CD14-positive monocyte (primary cell): Measurements from ENCODE around the gene TNFSF13. TPM values are rescaled to one million over a fixed set of nuclear protein-coding genes. Genes with fewer than 3 reads are reported as not detected.

Experiments used
- DNase-seq, 3 donors: peaks; one replicate each; pipeline ENCODE4 v3.0.0-alpha.2; 2011 to 2022
- H2AFZ ChIP-seq: 2 replicates; pipeline ENCODE4 v1.6.0; 2012; ENCODE audit warnings: mild to moderate bottlenecking, low read depth, low read length, inconsistent platforms; ENCODE audit not compliant: insufficient read depth, poor library complexity, severe bottlenecking
- H3K27ac ChIP-seq, 2 donors: 1 replicate in 1 of 2; 2 replicates in 1 of 2; pipeline ENCODE4 v1.5.1; 2012 to 2013; ENCODE audit warnings: low read length in 2 of 2, control low read depth in 1 of 2, inconsistent platforms in 1 of 2, low read depth in 1 of 2, mild to moderate bottlenecking in 1 of 2
- H3K27me3 ChIP-seq, 2 donors: one replicate each; pipeline versions ENCODE4 v1.6.0 to v1.6.1; 2011 to 2013; ENCODE audit warnings: low read length in 2 of 2; ENCODE audit not compliant: control insufficient read depth in 2 of 2, insufficient read depth in 2 of 2
- H3K36me3 ChIP-seq, 2 donors: replicated peaks in 1 of 2; 1 replicate in 1 of 2; 2 replicates in 1 of 2; pipeline versions ENCODE4 v1.5.1 to v1.6.1; 2012 to 2013; ENCODE audit warnings: low read length in 2 of 2, control low read depth in 1 of 2, inconsistent platforms in 1 of 2, mild to moderate bottlenecking in 1 of 2; ENCODE audit not compliant: insufficient read depth in 2 of 2, control insufficient read depth in 1 of 2
- H3K4me1 ChIP-seq, 2 donors: 1 replicate in 1 of 2; 2 replicates in 1 of 2; pipeline versions ENCODE4 v1.5.1 to v1.6.1; 2012 to 2013; ENCODE audit warnings: low read length in 2 of 2, control low read depth in 1 of 2, inconsistent platforms in 1 of 2, mild to moderate bottlenecking in 1 of 2, moderate library complexity in 1 of 2; ENCODE audit not compliant: insufficient read depth in 2 of 2, control insufficient read depth in 1 of 2
- H3K4me2 ChIP-seq: replicated peaks from 2 replicates; pipeline ENCODE3; 2012; ENCODE audit warnings: low read length, moderate library complexity, mild to moderate bottlenecking; ENCODE audit not compliant: poor library complexity, severe bottlenecking; ENCODE audit errors: extremely low read depth
- H3K4me3 ChIP-seq, 3 experiments: fragments of 200-600 bp in 1 of 3; sonication (generic) in 1 of 3; replicated peaks in 1 of 3; 1 replicate in 2 of 3; 2 replicates in 1 of 3; pipeline ENCODE4 v1.5.1; 2011 to 2013; ENCODE audit warnings: low read length in 3 of 3, mild to moderate bottlenecking in 3 of 3, control low read depth in 2 of 3, low read depth in 2 of 3, inconsistent platforms in 1 of 3, moderate library complexity in 1 of 3
- H3K79me2 ChIP-seq: 2 replicates; pipeline ENCODE4 v1.6.0; 2012; ENCODE audit warnings: mild to moderate bottlenecking, control low read depth, inconsistent platforms, low read length, moderate library complexity; ENCODE audit not compliant: insufficient read depth
- H3K9ac ChIP-seq: 2 replicates; pipeline ENCODE4 v1.6.0; 2017; ENCODE audit warnings: low read length, mild to moderate bottlenecking; ENCODE audit not compliant: insufficient read depth, poor library complexity, severe bottlenecking
- H3K9me3 ChIP-seq, 2 donors: replicated peaks in 1 of 2; 1 replicate in 1 of 2; 2 replicates in 1 of 2; pipeline versions ENCODE4 v1.5.1 to v1.6.1; 2012 to 2013; ENCODE audit warnings: low read length in 2 of 2, control low read depth in 1 of 2; ENCODE audit not compliant: control insufficient read depth in 1 of 2, insufficient read depth in 1 of 2
- H4K20me1 ChIP-seq: 2 replicates; pipeline ENCODE4 v1.6.0; 2012; ENCODE audit warnings: mild to moderate bottlenecking, low read length, control low read depth, moderate library complexity; ENCODE audit not compliant: insufficient read depth
- H3K27ac Mint-ChIP-seq, 7 donors: one replicate each; pipeline ENCODE4 v1.8.0; 2020; ENCODE audit warnings: mild to moderate bottlenecking in 7 of 7, mixed read lengths in 7 of 7, moderate library complexity in 6 of 7, inconsistent platforms in 2 of 7
- H3K27me3 Mint-ChIP-seq, 3 donors: one replicate each; pipeline ENCODE4 v1.8.0; 2021 to 2022; ENCODE audit warnings: low read depth in 3 of 3, mild to moderate bottlenecking in 3 of 3, mixed read lengths in 3 of 3, moderate library complexity in 3 of 3, inconsistent platforms in 1 of 3
- H3K36me3 Mint-ChIP-seq, 2 donors: one replicate each; pipeline ENCODE4 v1.8.0; 2020; ENCODE audit warnings: mixed read lengths in 2 of 2, inconsistent platforms in 1 of 2, mild to moderate bottlenecking in 1 of 2
- H3K4me1 Mint-ChIP-seq: one replicate; pipeline ENCODE4 v1.8.0; 2020; ENCODE audit warnings: mild to moderate bottlenecking, mixed read lengths
- H3K4me3 Mint-ChIP-seq, 2 donors: one replicate each; pipeline ENCODE4 v1.8.0; 2020; ENCODE audit warnings: mild to moderate bottlenecking in 2 of 2, mixed read lengths in 2 of 2, moderate library complexity in 1 of 2
- H3K9me3 Mint-ChIP-seq, 7 donors: one replicate each; pipeline ENCODE4 v1.8.0; 2020 to 2022; ENCODE audit warnings: mixed read lengths in 7 of 7, mild to moderate bottlenecking in 6 of 7, moderate library complexity in 6 of 7, inconsistent platforms in 2 of 7
- WGBS: methylation state at CpG from one replicate; pipeline ENCODE4 v1.1.5; 2013; ENCODE audit warnings: missing lambda C conversion rate; ENCODE audit not compliant: insufficient coverage; 5-methylcytosine and 5-hydroxymethylcytosine counted together
- intact Hi-C, 2 donors: fragments of 100-400 bp; cut with micrococcal nuclease; formaldehyde crosslinking; loops; one replicate each; pipeline versions ENCODE4 v1.15.0 to v1.15.1; 2023
- polyA plus RNA-seq, 3 donors: library from polyadenylated mRNA; depleted of rRNA in 1 of 3; unstranded in 2 of 3; stranded (reverse) in 1 of 3; fragments of 300-500 nt in 2 of 3; fragments of >200 nt in 1 of 3; fragmentation: Illumina TruSeq in 2 of 3; gene quantifications; 1 replicate in 2 of 3; 2 replicates in 1 of 3; pipeline ENCODE4 v1.2.3, GENCODE V29; 2012 to 2021
- TF ChIP-seq, protein P1 (sequence below): fragments of 200-600 bp; IDR thresholded peaks from one replicate; pipeline ENCODE4 v1.8.0; 2022; ENCODE audit warnings: antibody characterized with exemption, mild to moderate bottlenecking

The TNFSF13 gene
- polyA plus RNA-seq, 3 donors, result 236 to 523 (median 491) TPM

GRCh38 chr17:7580604-7581575 lies 22.3 kb downstream of the TNFSF13 start:
- TF ChIP-seq, protein P1, sequence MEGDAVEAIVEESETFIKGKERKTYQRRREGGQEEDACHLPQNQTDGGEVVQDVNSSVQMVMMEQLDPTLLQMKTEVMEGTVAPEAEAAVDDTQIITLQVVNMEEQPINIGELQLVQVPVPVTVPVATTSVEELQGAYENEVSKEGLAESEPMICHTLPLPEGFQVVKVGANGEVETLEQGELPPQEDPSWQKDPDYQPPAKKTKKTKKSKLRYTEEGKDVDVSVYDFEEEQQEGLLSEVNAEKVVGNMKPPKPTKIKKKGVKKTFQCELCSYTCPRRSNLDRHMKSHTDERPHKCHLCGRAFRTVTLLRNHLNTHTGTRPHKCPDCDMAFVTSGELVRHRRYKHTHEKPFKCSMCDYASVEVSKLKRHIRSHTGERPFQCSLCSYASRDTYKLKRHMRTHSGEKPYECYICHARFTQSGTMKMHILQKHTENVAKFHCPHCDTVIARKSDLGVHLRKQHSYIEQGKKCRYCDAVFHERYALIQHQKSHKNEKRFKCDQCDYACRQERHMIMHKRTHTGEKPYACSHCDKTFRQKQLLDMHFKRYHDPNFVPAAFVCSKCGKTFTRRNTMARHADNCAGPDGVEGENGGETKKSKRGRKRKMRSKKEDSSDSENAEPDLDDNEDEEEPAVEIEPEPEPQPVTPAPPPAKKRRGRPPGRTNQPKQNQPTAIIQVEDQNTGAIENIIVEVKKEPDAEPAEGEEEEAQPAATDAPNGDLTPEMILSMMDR, result no peak
- Histone ChIP-seq H3K36me3 (peaks cover 29 to 30% of the 10 kb centered on the region in 2 donors), H3K9ac (peak overlapping the region; percentile 97), H3K4me1 (peaks cover 79 to 91% of the 10 kb centered on the region in 2 donors), H4K20me1 (peaks cover 68% of the 10 kb centered on the region), H3K79me2 (peaks cover 84% of the 10 kb centered on the region), H3K4me3 (peak overlapping the region; percentile 82 to 98 (median 91)), H3K27me3 (no peaks in the 10 kb centered on the region), H2AFZ (no peak overlapping the region), H3K27ac (peak overlapping the region; percentile 99), H3K4me2 (peak overlapping the region; percentile 99), H3K9me3 (no peaks in the 10 kb centered on the region)
- H3K27ac Mint-ChIP-seq, result peak overlapping the region; percentile 98 to 100 (median 100)
- peaks cover 78% of the 10 kb centered on the region for H3K4me1 Mint-ChIP-seq
- DNase-seq, result peak in 2 of 3 donors; percentile 47 to 62
- peaks cover 0 to 6% (median 2%) of the 10 kb centered on the region in 3 donors for H3K27me3 Mint-ChIP-seq
- H3K9me3 Mint-ChIP-seq, result peaks cover 0 to 6% (median 0%) of the 10 kb centered on the region in 7 donors
- intact Hi-C loops, result loop anchor here (5.0 kb wide), 2 partner anchors 144 to 274 kb away; partner anchors contain the start of genes EIF5A (in 1 of the 2), FGF11 (in 1 of the 2) and TMEM102 (in 1 of the 2)
- H3K36me3 Mint-ChIP-seq, result peaks cover 59 to 68% of the 10 kb centered on the region in 2 donors
- 44% methylated on average over 7 of the region's 23 CpGs for WGBS
- peak overlapping the region; percentile 98 to 99 for H3K4me3 Mint-ChIP-seq
